AG20443 (cell line): Measurements from ENCODE around the gene ZFP3.
"Not testable (repeated sequence)": the region's sequence is repeated elsewhere in the genome, so short reads cannot be mapped to it uniquely, and the experiment has no call there.

Source experiments
- DNase-seq: peaks from one replicate; pipeline ENCODE4 v3.0.0; 2012; ENCODE audit warnings: low spot score, mixed read lengths

The ZFP3 gene

GRCh38 chr17:5124896-5125295 lies 46.6 kb downstream of the ZFP3 start:
- DNase-seq: not testable (repeated sequence)

- no peak for DNase-seq
These were observed 48.6 kb downstream of the ZFP3 start for GRCh38 chr17:5126719-5127488.

- no peak for DNase-seq
These were observed 49.6 kb downstream of the ZFP3 start for GRCh38 chr17:5127910-5128309.

GRCh38 chr17:5128387-5128786 lies 50.1 kb downstream of the ZFP3 start:
- not testable (repeated sequence) for DNase-seq

- DNase-seq: no peak
These were observed 50.8 kb downstream of the ZFP3 start for GRCh38 chr17:5128905-5129535.

- not testable (repeated sequence) for DNase-seq
These were observed 51.5 kb downstream of the ZFP3 start for GRCh38 chr17:5129770-5130169.

GRCh38 chr17:5130261-5130660 lies 52.0 kb downstream of the ZFP3 start:
- DNase-seq: not testable (repeated sequence)

- DNase-seq: not testable (repeated sequence)
These were observed 52.4 kb downstream of the ZFP3 start for GRCh38 chr17:5130687-5131086.

- no peak for DNase-seq
These were observed 53.0 kb downstream of the ZFP3 start for GRCh38 chr17:5131146-5131715.

GRCh38 chr17:5131799-5132502 lies 53.7 kb downstream of the ZFP3 start:
- not testable (repeated sequence) for DNase-seq

GRCh38 chr17:5132503-5133225 lies 54.4 kb downstream of the ZFP3 start:
- DNase-seq: not testable (repeated sequence)

- DNase-seq: no peak
These were observed 55.0 kb downstream of the ZFP3 start for GRCh38 chr17:5133311-5133710.

- DNase-seq: not testable (repeated sequence)
These were observed 55.7 kb downstream of the ZFP3 start for GRCh38 chr17:5133961-5134360.

- DNase-seq: not testable (repeated sequence)
These were observed 56.3 kb downstream of the ZFP3 start for GRCh38 chr17:5134571-5134970.

GRCh38 chr17:5135131-5135712 lies 57.0 kb downstream of the ZFP3 start:
- DNase-seq: not testable (repeated sequence)

- no peak for DNase-seq
These were observed 57.7 kb downstream of the ZFP3 start for GRCh38 chr17:5135726-5136579.

GRCh38 chr17:5136580-5137412 lies 58.5 kb downstream of the ZFP3 start:
- DNase-seq: not testable (repeated sequence)

GRCh38 chr17:5137511-5138197 lies 59.4 kb downstream of the ZFP3 start:
- DNase-seq: not testable (repeated sequence)

GRCh38 chr17:5138198-5138544 lies 59.9 kb downstream of the ZFP3 start:
- DNase-seq: not testable (repeated sequence)
